A549 (cell line): Measurements from ENCODE around the gene AK8. TPM values are rescaled to one million over a fixed set of nuclear protein-coding genes. Genes with fewer than 3 reads are reported as not detected.
A peak's percentile ranks its signal among the peaks of the same experiment; 100 is the strongest.

Source experiments
- ATAC-seq, 2 experiments: fragments of 200-7000 bp in 1 of 2; fragments of >200 bp in 1 of 2; cut with Nextera tagmentation in 1 of 2; cut with Tn5 transposase in 1 of 2; 3 replicates each; pipeline versions ENCODE4 v1.8.0 to v1.9.1; 2018 to 2020; ENCODE audit warnings: mild to moderate bottlenecking in 1 of 2, moderate library complexity in 1 of 2
- CTCF ChIA-PET: fragments of 300-600 bp; sonication (Branson Sonifier 250); formaldehyde crosslinking; extraction: SDS; loops from one replicate; lab custom pipeline; 2021; ENCODE audit warnings: antibody characterized with exemption, inconsistent platforms; lab: Yijun Ruan, JAX
- POLR2A ChIA-PET: fragments of 350-600 bp; formaldehyde crosslinking; extraction: SDS; loops from one replicate; lab custom pipeline; 2021; ENCODE audit warnings: antibody characterized with exemption, inconsistent platforms; lab: Yijun Ruan, JAX
- DNase-seq, 2 experiments: peaks; one replicate each; pipeline versions ENCODE4 v3.0.0 to v3.0.0-alpha.2; 2011 to 2016; ENCODE audit warnings: low read depth in 1 of 2, low spot score in 1 of 2
- FAIRE-seq: peaks from 2 replicates; lab custom pipeline; 2011; peaks lifted over from hg19 to GRCh38; lab: Jason Lieb, UNC
- H3K27ac ChIP-seq, 2 experiments: fragments of >200 bp; sonication (Bioruptor Twin); formaldehyde crosslinking; 3 replicates each; pipeline ENCODE4 v1.5.1; 2016 to 2017
- H3K4me1 ChIP-seq: fragments of >200 bp; sonication (Bioruptor Twin); formaldehyde crosslinking; 3 replicates; pipeline ENCODE4 v1.6.1; 2016
- H3K4me2 ChIP-seq: fragments of >200 bp; sonication (Bioruptor Twin); formaldehyde crosslinking; 3 replicates; pipeline ENCODE4 v1.6.1; 2016
- H3K4me3 ChIP-seq: fragments of >200 bp; sonication (Bioruptor Twin); formaldehyde crosslinking; 3 replicates; pipeline ENCODE4 v1.5.1; 2016
- H3K9me3 ChIP-seq: fragments of >200 bp; sonication (Bioruptor Twin); formaldehyde crosslinking; 3 replicates; pipeline ENCODE4 v1.6.1; 2016
- BCL3 ChIP-seq: fragments of >200 bp; sonication (Bioruptor Twin); formaldehyde crosslinking; IDR thresholded peaks from 3 replicates; pipeline ENCODE4 v1.6.1; 2016
- CEBPB ChIP-seq, 2 experiments: fragments of >200 bp in 1 of 2; sonication (Bioruptor Twin) in 1 of 2; formaldehyde crosslinking in 1 of 2; IDR thresholded peaks; 2 replicates each; pipeline ENCODE4 v1.6.1; 2012 to 2016
- CHD4 ChIP-seq: fragments of 200-600 bp; sonication (generic); IDR thresholded peaks from 2 replicates; pipeline ENCODE4 v1.6.1; 2016; ENCODE audit warnings: antibody characterized with exemption, mild to moderate bottlenecking, borderline replicate concordance
- EHF ChIP-seq: fragments of 250-450 bp; sonication (Bioruptor Pico); IDR thresholded peaks from 2 replicates; pipeline ENCODE4 v1.5.0; 2020; ENCODE audit warnings: mild to moderate bottlenecking
- EHMT2 ChIP-seq: fragments of 200-600 bp; sonication (generic); IDR thresholded peaks from 2 replicates; pipeline ENCODE4 v1.6.1; 2016; ENCODE audit warnings: antibody characterized with exemption, low read depth, mild to moderate bottlenecking, moderate library complexity
- ELK1 ChIP-seq: fragments of 150-350 bp; IDR thresholded peaks from 2 replicates; pipeline ENCODE4 v1.6.1; 2014; ENCODE audit warnings: low read depth, mild to moderate bottlenecking, low read length
- ESRRA ChIP-seq: fragments of 150-350 bp; IDR thresholded peaks from 2 replicates; pipeline ENCODE4 v1.6.1; 2014; ENCODE audit warnings: mild to moderate bottlenecking, low read length, borderline replicate concordance
- FOSL2 ChIP-seq, 2 experiments: fragments of 450-650 bp in 1 of 2; fragments of >200 bp in 1 of 2; sonication (Bioruptor Twin) in 1 of 2; formaldehyde crosslinking; IDR thresholded peaks; 2 replicates each; pipeline versions ENCODE4 v1.5.0 to v1.6.1; 2016 to 2020; ENCODE audit warnings: mild to moderate bottlenecking in 1 of 2, moderate library complexity in 1 of 2
- GATA3 ChIP-seq: IDR thresholded peaks from 2 replicates; pipeline ENCODE4 v1.6.1; 2012; ENCODE audit warnings: borderline replicate concordance
- HOXB13 ChIP-seq: fragments of 250-450 bp; sonication (Bioruptor Pico); IDR thresholded peaks from 2 replicates; pipeline ENCODE4 v1.5.0; 2020; ENCODE audit warnings: low read depth, mild to moderate bottlenecking, moderate library complexity
- KDM5A ChIP-seq: fragments of 200-600 bp; sonication (generic); IDR thresholded peaks from 2 replicates; pipeline ENCODE4 v1.6.1; 2016; ENCODE audit warnings: antibody characterized with exemption, mild to moderate bottlenecking
- MAFK ChIP-seq: fragments of 450-650 bp; IDR thresholded peaks from 2 replicates; pipeline ENCODE4 v1.6.1; 2014; ENCODE audit not compliant: partially characterized antibody
- MAZ ChIP-seq: fragments of 150-350 bp; IDR thresholded peaks from 2 replicates; pipeline ENCODE4 v1.6.1; 2014; ENCODE audit warnings: antibody characterized with exemption, low read depth, low read length, borderline replicate concordance
- MYC ChIP-seq: IDR thresholded peaks from 2 replicates; pipeline ENCODE4 v1.6.1; 2012; ENCODE audit warnings: mild to moderate bottlenecking, inconsistent platforms, low read length, improper control_type of control experiment, borderline replicate concordance
- NPAS2 ChIP-seq: fragments of 250-450 bp; sonication (Bioruptor Pico); IDR thresholded peaks from 2 replicates; pipeline ENCODE4 v1.8.0; 2022; ENCODE audit warnings: mild to moderate bottlenecking, moderate library complexity, borderline replicate concordance
- POLR2AphosphoS2 ChIP-seq: conservative IDR thresholded peaks from 2 replicates; pipeline ENCODE4 v1.6.1; 2012; ENCODE audit warnings: low read length, improper control_type of control experiment, inconsistent platforms
- RAD21 ChIP-seq, 2 experiments: fragments of >200 bp in 1 of 2; sonication (Bioruptor Twin) in 1 of 2; formaldehyde crosslinking in 1 of 2; IDR thresholded peaks in 1 of 2; conservative IDR thresholded peaks in 1 of 2; 2 replicates in 1 of 2; 3 replicates in 1 of 2; pipeline ENCODE4 v1.6.1; 2012 to 2018; ENCODE audit warnings: inconsistent platforms in 1 of 2
- RARB ChIP-seq: fragments of 250-450 bp; sonication (Bioruptor Pico); IDR thresholded peaks from 2 replicates; pipeline ENCODE4 v1.8.0; 2021; ENCODE audit warnings: mild to moderate bottlenecking, moderate library complexity
- RCOR1 ChIP-seq: fragments of 150-350 bp; IDR thresholded peaks from 2 replicates; pipeline ENCODE4 v1.6.1; 2014; ENCODE audit warnings: antibody characterized with exemption, low read length, low read depth
- ZSCAN20 ChIP-seq: fragments of 250-450 bp; sonication (Bioruptor Pico); IDR thresholded peaks from 2 replicates; pipeline ENCODE4 v1.8.0; 2022; ENCODE audit warnings: mild to moderate bottlenecking, moderate library complexity
- WGBS: methylation state at CpG from one replicate; pipeline ENCODE4 v1.1.6; 2017; ENCODE audit errors: missing lambda C conversion rate; 5-methylcytosine and 5-hydroxymethylcytosine counted together
- polyA plus RNA-seq, 4 experiments: library from polyadenylated mRNA; depleted of rRNA in 3 of 4; stranded (reverse); fragments of >200 nt; fragmentation: RNase III in 1 of 4; extraction: RNeasy Plus Mini Kit Qiagen cat#74134 plus additional on column Dnase treatment in 1 of 4; gene quantifications; 2 replicates in 3 of 4; 3 replicates in 1 of 4; pipeline ENCODE4 v1.2.3, GENCODE V29; 2011 to 2017
- TF ChIP-seq, protein P1 (sequence below): fragments of 250-450 bp; sonication (Bioruptor Pico); IDR thresholded peaks from 2 replicates; pipeline ENCODE4 v1.5.0; 2020; ENCODE audit warnings: low read depth, mild to moderate bottlenecking, moderate library complexity

Gene AK8
- polyA plus RNA-seq, 2 of the 4 experiments (the other 2 are of a cell fraction) = 0.61 to 0.63 TPM

DNA sequence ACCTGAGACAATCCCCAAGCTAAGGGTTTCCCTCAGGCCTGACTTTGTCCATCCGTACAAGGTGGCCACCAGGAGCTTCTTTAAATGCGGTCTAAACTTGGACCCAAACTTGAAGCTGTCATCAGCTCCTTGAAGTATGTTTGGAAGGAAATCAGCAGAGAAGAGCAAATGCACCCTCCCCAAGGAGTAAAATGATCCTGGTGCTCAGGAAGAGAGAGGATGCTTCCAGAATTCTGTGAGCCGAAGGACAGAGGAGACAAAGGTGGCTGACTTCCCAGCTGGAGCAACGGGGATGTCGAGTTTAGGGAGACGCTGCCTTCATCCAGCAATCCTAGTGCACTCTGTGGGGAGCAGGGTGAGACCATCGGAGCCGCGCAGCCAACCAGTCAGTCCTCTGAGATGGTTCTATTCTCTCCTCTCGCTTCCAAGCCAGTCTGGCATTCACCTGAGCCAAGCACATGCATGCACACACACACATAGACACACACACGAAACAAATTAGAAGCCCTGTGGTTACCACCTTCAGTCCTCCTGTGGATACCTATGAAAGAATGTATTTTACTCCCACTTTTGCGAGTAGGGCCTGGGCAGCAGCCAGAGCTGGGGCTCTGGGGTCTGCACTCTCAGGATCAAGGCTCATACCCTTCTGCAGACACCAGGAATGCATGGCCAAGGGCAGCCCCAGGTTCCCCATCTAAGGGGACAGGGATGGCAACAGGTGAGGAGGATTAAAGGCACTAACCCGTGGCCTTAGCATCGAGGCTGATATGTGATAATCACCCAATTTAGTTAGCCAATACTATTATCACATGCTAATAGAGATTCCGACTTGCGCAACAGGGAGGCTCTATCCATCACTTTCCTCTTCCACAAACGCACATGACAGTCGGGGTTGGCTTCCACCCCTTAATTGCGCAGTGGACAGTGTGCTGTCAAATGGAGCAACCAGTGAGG is 132.1 kb downstream of the AK8 start:
- no peak for FAIRE-seq

DNA sequence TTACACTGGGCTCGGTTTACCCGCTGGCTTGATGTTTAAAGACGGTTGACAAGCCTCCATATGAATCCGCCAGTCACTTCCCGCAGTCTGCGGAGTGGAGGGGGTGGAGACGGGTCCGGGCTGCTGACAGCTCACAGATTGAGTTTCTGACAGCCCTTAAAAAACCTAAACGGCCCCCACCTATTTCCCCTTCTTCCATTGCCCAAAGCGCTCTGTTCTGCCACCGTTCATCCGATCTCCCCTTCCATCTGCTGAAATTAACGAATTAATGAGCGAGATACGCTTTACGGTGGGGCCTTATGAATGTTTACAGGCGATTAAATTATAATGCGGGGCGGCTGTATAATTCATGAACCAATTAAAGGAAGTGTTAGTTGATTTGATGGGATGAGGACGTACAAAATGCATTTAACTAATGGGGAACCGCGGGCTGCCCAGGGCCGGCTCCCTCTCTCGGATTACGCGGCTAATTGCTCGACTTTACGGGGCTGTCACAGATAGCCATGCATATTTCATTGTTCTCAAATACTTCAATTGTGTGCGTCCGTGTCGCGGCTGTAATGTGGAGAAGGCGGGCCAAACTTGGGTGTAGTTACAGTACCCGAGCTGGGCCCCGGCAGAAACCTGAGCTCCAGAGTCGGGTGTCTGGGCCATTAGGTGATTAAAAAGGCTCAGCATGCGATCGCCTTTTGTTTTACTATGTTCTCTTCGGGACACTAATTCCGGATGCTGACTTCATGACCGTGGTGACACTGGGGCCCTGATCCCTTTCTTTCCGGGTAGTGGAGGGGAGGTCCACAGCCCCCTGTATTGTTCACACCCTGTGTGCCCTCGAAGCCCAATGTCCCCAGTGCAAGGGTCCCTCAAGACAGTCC is 133.0 kb downstream of the AK8 start:
- no peak for ATAC-seq
- WGBS = 76% methylated on average over 43 of the region's 43 CpGs
- Histone ChIP-seq H3K4me2 (no peak overlapping the region), H3K4me1 (no peaks in the 10 kb centered on the region), H3K9me3 (no peaks in the 10 kb centered on the region), H3K4me3 (no peak overlapping the region), H3K27ac (no peak overlapping the region)
- ChIA-PET CTCF (no interaction called here), POLR2A (no interaction called here)
- no peak for DNase-seq
- TF ChIP-seq RAD21 (conservative IDR thresholded peaks at IDR 0.05 in 1 of 2, IDR thresholded peaks at IDR 0.05 in 1 of 2) (no peak), RCOR1 (no peak)
- no peak for FAIRE-seq

More for the DNA sequence above, 132.1 kb downstream of the AK8 start:
- DNase-seq (no peak), ATAC-seq (no peak)
- no peak overlapping the region for H3K4me3 ChIP-seq
- H3K9me3 ChIP-seq = no peaks in the 10 kb centered on the region
- CTCF ChIA-PET = interaction anchor here (1.6 kb wide), 1 partner anchor 12 kb away, joined by 4 read pairs; no protein-coding TSS in a partner anchor
- 56% methylated on average over 19 of the region's 19 CpGs for WGBS
- H3K4me2 ChIP-seq = no peak overlapping the region
- POLR2A ChIA-PET = no interaction called here
- no peak for TF ChIP-seq GATA3
- no peak for TF ChIP-seq ESRRA
- peak; percentile 13 to 58; a peak in 2 of 4 replicates for TF ChIP-seq CEBPB (IDR thresholded peaks at IDR 0.05)
- H3K27ac ChIP-seq = no peak overlapping the region
- no peaks in the 10 kb centered on the region for H3K4me1 ChIP-seq

DNA sequence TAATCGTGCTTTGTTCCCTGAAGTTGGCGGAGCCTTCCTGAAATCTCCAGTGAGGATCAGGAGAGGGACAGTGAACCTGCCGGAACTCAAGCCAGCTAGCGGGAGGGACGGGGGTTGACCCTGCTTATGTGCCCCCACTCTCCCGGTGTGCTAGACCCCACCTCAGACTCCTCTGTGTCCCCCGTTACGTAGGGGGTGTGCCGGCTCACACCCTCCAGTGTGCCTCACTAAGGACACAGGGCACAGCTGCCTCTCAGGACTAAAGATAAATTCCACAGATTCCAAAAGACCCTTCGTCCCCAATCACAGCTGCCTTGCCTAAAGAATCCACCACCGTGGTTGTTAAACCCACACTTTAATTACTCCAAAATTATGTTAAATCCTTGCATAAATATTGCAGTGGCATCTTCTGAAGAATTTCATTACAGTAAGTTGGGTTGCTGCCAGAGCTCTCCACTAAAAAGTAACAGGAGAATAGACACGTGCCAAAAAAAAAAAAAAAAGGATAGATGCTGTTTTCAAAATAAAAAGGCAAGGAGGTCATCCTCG is 134.1 kb downstream of the AK8 start:
- ChIA-PET CTCF (interaction anchor here (0.8 kb wide), 1 partner anchor 68 kb away, joined by 3 read pairs; no protein-coding TSS in a partner anchor), POLR2A (no interaction called here)
- ATAC-seq = no peak
- Histone ChIP-seq H3K9me3 (no peaks in the 10 kb centered on the region), H3K27ac (no peak overlapping the region), H3K4me2 (no peak overlapping the region)
- DNase-seq = no peak
- 50% methylated on average over 13 of the region's 13 CpGs for WGBS
- TF ChIP-seq CHD4 (no peak), FOSL2 (IDR thresholded peaks at IDR 0.05) (no peak), FOSL2 (CRISPR knock-in tag; IDR thresholded peaks at IDR 0.05) (no peak), RARB (CRISPR knock-in tag) (no peak), HOXB13 (no peak)
- TF ChIP-seq, all 56 proteins: peak for 0
- H3K4me1 ChIP-seq = no peaks in the 10 kb centered on the region
- FAIRE-seq = no peak
- H3K4me3 ChIP-seq = no peak overlapping the region

GRCh38 chr9:132742821-132743311 is 135.2 kb downstream of the AK8 start:
- Histone ChIP-seq H3K9me3 (no peaks in the 10 kb centered on the region), H3K4me2 (no peak overlapping the region), H3K27ac (no peak overlapping the region), H3K4me3 (no peak overlapping the region), H3K4me1 (no peaks in the 10 kb centered on the region)
- POLR2A ChIA-PET = no interaction called here
- peak in 1 of 2 experiments; percentile 24; a peak in 1 of 6 replicates for ATAC-seq
- 59% methylated on average over 12 of the region's 17 CpGs for WGBS
- CTCF ChIA-PET = no interaction called here
- DNase-seq = no peak
- TF ChIP-seq KDM5A = no peak
- TF ChIP-seq EHF = no peak
- TF ChIP-seq MYC = no peak
- no peak for TF ChIP-seq ZSCAN20 (CRISPR knock-in tag)
- TF ChIP-seq MAZ = no peak
- TF ChIP-seq NPAS2 (CRISPR knock-in tag) = no peak
- TF ChIP-seq POLR2AphosphoS2 = no peak
- TF ChIP-seq BCL3 = no peak
- TF ChIP-seq, protein P1, sequence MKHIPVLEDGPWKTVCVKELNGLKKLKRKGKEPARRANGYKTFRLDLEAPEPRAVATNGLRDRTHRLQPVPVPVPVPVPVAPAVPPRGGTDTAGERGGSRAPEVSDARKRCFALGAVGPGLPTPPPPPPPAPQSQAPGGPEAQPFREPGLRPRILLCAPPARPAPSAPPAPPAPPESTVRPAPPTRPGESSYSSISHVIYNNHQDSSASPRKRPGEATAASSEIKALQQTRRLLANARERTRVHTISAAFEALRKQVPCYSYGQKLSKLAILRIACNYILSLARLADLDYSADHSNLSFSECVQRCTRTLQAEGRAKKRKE (CRISPR knock-in tag) = no peak
- no peak for TF ChIP-seq MAFK
- no peak for TF ChIP-seq EHMT2
- TF ChIP-seq ELK1 = no peak
- no peak for TF ChIP-seq CEBPB (IDR thresholded peaks at IDR 0.05)
- no peak for TF ChIP-seq HOXB13
- FAIRE-seq = no peak
